ENCODE measurements around the gene EGFL8.

DNA sequence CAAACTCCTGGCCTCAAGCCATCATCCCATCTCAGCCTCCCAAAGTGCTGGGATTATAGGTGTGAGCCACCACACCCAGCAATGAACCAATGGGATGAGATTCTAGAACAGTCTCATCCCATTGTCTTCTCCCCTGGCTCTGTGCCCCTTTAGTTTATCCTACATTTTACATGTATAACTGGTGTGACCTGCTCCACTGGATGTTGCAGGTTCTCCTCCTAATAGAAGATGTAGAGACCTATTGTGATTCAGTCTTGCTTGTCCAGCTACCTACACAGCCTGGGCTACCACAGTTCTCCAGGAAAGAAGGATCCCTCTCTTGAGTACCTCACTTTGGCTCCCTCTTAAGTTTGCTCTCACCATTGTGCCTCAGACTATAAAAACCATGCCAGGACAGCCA is 32.3 kb upstream of the EGFL8 start:
- TF ChIP-seq, protein P1, sequence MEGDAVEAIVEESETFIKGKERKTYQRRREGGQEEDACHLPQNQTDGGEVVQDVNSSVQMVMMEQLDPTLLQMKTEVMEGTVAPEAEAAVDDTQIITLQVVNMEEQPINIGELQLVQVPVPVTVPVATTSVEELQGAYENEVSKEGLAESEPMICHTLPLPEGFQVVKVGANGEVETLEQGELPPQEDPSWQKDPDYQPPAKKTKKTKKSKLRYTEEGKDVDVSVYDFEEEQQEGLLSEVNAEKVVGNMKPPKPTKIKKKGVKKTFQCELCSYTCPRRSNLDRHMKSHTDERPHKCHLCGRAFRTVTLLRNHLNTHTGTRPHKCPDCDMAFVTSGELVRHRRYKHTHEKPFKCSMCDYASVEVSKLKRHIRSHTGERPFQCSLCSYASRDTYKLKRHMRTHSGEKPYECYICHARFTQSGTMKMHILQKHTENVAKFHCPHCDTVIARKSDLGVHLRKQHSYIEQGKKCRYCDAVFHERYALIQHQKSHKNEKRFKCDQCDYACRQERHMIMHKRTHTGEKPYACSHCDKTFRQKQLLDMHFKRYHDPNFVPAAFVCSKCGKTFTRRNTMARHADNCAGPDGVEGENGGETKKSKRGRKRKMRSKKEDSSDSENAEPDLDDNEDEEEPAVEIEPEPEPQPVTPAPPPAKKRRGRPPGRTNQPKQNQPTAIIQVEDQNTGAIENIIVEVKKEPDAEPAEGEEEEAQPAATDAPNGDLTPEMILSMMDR (IDR thresholded peaks at IDR 0.05) = no peak
- TF ChIP-seq POLR2A (IDR thresholded peaks at IDR 0.05) = no peak

Measured in ovary (tissue), 3 donors.